ENCODE data around the gene CDK5RAP3. TPM values are rescaled to one million over a fixed set of nuclear protein-coding genes. Genes with fewer than 3 reads are reported as not detected.
"Not testable (repeated sequence)": the region's sequence is repeated elsewhere in the genome, so short reads cannot be mapped to it uniquely, and the experiment has no call there.

Gene CDK5RAP3
- total RNA-seq, 1 donor from 2014 or later, result 47.8 TPM

DNA sequence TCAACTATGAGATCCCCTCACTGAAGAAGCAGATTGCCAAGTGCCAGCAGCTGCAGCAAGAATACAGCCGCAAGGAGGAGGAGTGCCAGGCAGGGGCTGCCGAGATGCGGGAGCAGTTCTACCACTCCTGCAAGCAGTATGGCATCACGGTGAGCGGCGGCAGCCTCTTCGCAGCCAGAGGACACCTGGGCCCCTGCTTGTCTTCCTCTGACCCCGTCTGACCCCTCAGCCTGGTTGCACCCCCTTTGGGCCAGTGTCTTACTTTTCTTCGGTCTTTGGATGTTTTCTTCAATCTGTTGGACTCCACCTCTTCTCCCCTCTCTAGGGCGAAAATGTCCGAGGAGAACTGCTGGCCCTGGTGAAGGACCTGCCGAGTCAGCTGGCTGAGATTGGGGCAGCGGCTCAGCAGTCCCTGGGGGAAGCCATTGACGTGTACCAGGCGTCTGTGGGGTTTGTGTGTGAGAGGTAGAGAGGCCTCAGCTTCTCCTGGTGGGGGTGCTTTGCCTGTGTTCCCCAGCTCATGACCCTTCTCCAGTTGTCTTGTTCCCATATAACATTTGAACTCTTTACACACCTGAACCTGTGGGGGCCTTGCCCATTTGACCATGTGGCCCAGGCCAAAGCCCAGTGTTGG lies 4.4 kb downstream of the CDK5RAP3 start:
- DNase-seq (ENCODE audit: low read depth in 2 of 2), result no peak

DNA sequence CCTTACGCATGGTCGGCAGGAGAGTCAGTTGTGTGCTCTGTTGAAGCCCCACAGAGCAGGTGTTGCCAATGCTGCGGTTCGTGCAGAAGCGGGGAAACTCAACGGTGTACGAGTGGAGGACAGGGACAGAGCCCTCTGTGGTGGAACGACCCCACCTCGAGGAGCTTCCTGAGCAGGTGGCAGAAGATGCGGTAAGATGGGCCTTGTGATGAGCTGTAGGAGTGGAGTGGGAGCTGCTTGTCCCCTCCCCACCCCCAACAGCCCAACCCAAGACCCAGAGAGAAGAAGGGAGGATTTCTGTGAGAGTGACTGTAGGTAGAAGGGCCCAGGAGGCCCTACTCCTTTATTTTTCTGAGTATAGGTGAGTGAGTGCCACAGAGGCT lies 4.9 kb downstream of the CDK5RAP3 start:
- DNase-seq (ENCODE audit: low read depth in 2 of 2), result no peak

DNA sequence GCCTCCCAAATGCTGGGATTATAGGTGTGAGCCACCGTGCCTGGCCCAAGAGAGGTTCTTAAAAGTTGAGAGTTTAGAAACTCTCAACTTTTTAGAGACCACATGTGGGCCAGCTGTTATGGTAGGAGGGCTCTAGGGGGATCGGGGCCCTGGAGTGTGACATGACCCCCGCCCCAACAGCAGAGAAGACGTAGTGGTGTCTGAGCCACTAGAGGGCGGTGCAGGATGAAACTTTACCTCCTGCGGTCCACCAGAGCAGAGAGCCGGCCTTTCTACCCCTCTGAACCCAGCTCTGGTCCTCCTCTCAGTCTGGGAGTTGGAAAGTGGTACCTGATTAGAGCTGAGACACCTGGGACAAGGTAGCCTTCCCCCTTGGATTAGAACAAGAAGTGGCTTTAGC lies 7.4 kb downstream of the CDK5RAP3 start:
- DNase-seq (ENCODE audit: low read depth in 2 of 2), result peak; percentile 43 to 68

DNA sequence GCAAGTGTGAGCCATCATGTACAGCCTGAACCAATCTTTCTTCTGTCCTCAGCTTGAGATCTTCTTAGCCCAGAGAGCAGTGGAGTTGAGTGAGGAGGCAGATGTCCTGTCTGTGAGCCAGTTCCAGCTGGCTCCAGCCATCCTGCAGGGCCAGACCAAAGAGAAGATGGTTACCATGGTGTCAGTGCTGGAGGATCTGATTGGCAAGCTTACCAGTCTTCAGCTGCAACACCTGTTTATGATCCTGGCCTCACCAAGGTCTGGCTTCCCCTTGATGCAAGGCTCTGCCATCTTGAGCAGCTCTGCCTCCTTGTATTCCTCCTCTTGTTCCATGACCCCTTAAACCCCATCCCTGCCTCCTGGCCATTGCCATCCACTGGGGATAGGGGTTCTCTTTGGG lies 9.6 kb downstream of the CDK5RAP3 start:
- DNase-seq (ENCODE audit: low read depth in 2 of 2), result no peak

DNA sequence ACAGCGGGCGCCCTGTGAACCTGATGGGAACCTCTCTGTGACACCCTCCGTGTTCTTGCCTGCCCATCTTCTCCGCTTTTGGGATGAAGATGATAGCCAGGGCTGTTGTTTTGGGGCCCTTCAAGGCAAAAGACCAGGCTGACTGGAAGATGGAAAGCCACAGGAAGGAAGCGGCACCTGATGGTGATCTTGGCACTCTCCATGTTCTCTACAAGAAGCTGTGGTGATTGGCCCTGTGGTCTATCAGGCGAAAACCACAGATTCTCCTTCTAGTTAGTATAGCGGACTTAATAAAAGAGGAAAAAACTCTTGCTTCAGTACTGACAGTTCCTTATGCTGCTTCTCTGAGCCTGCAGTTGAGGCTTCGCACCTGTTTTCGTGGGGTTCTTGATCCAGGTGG lies 10.5 kb downstream of the CDK5RAP3 start:
- DNase-seq (ENCODE audit: low read depth in 2 of 2), result no peak

DNA sequence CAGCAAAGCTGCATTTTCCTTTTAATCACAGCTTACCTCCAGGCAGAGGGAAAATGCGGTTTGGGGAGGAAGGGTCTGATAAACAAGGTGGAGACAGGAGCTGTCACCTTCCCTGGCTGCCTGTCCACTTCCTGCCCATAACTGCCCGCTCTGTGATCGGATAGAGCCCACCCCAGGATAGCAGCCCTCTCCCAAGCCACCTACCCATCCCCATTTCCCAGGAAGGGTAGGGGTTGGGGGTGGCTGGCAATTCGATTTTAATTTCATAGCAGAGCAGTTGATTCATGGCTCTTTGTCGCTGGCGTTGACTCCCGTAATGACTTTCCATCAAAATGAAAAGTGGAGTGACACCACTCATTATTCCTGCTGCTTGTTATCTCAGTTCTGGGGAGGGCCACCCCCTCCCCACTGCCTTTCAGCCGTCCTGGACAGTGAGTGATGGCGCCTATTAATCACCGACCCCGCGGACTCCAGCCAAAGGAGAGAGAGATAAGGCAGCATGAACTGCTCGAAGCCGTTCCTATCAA lies 11.2 kb downstream of the CDK5RAP3 start:
- no peak for DNase-seq (ENCODE audit: low read depth in 2 of 2)

DNA sequence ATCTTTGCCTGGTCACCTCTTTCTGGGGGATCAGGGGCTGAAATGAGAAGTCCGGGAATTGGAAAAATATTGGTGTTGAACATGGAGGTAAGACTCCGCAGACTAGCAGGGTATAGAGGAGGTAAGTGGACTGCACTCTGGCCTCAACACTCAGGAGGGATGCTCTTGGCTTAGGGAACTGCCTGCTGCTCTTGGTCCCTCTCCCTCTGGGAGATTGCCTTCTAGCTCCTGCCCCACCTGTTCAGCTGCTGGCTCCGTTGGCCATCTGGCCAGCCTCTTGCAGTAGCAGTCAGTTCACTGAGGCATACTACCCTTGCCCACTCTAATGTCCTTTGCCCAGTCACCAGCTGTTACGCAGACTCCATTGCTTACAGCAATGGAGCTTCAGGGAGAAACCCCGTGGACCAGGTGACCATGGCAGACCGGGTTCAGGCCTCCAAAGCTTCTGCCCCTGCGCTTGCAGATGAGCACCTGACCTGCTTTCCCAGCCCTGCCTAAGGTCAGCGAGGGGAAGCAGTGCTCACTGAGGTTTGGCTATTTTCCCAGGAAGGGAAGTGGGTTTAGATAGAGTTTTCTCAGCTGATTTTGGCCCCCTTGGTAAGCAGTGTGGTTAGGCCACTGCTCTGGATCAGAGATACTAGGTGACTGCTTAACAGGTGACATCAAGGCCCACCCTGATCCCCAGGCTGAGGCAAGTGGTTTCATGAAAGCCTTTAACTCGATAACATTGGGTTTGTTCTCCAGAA lies 11.9 kb downstream of the CDK5RAP3 start:
- peak in 1 of 2 donors; percentile 14 for DNase-seq (ENCODE audit: low read depth in 2 of 2)

DNA sequence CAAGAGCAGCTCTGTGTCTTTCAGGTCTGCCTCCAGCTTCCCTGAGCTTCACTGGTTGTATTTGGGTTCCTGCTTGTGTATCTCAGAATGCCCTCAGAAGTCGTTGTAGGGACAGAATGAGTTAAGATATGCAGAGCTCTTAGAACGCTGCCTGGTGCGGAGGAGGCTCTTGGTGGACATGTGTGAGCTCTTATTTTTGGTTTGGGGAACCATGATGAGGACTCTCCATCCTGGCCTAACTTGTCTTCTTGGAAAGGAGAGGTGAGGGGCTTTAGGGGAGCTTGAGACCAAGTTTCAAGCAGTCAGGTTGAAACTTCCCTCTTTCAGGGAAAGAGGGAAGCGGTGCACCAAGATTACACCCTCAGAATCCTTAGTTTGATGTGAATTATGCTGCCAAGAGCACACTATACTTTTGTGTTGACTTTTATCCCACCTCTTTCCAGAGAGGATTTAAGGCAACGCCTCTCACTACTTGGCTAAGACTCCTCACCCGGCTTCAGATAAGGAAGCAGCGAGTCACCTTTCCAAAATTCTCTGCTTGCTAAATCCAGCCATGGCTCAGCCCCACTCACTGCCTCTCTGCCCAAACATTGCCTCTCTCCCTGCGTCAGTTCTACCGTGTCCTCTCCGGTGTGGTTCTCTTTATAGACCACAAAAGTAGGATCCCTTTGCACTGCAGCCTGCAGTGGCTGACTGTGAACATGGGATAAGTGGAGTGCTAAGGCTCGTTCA lies 12.7 kb downstream of the CDK5RAP3 start:
- DNase-seq (ENCODE audit: low read depth in 2 of 2), result no peak

DNA sequence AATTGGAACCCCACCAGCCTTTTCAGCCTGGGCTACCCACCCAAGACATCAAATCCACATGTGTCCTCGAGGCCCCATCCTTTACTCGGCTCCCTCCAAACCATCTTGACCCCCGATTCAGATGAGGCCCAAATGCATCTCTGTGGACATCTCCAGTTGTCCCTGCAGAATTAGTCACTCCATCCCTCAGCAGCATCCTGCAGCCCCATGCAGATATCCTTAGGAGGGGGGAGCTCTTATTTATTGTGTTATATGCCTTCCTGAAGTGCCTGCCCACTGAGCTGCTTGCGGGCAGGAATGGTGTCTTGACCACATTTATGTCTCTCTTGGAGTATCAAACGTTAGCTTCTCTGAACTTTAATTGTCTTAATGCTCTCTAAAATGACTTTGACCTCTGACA lies 15.6 kb downstream of the CDK5RAP3 start:
- no peak for DNase-seq (ENCODE audit: low read depth in 2 of 2)

DNA sequence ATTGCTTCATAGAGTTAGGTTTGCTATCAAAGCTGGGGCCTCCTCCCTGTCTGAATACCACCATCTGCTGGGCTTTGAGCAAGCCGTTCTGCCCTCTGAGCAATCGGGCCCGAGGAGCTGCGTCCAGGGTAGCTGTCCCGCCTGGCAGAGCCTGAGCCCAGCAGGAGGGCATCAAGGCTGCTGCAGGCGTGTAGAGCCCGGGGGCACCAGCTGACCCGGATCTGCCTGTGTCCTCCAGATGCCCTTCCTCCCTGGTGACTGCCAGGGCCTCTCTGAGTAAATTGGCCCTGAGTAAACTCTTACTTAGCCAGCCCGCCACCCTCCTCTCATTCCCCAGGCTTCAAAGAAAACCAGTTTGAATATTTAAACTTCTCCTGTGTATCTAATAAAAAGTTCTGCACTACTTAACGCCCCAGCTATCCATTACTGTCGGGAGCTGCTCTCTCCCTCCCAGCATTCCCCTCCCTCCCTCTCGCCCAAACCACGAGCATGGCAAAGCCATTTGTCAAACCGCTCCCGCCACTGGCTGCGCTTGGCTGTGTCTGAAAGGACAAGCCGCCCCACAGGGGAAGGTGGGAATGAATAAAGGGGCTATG lies 16.4 kb downstream of the CDK5RAP3 start:
- DNase-seq (ENCODE audit: low read depth in 2 of 2), result peak in 1 of 2 donors; percentile 25

DNA sequence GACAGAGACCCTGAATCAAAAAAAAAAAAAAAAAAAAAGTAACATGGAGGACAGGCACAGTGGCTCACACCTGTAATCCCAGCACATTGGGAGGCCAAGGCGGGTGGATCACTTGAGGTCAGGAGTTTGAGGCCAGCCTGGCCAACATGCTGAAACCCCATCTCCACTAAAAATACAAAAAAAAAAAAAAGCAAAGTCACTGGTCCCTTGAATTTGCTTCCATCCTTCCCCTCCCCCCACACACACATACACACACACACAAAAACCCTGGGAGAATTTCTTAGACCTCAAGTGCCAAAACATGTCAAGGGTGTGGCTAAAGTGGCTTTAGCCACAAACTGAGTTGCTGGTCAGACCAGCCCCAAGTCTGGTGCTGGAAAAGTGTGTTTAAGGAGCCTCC lies 17.5 kb downstream of the CDK5RAP3 start:
- not testable (repeated sequence) for DNase-seq (ENCODE audit: low read depth in 2 of 2)

DNA sequence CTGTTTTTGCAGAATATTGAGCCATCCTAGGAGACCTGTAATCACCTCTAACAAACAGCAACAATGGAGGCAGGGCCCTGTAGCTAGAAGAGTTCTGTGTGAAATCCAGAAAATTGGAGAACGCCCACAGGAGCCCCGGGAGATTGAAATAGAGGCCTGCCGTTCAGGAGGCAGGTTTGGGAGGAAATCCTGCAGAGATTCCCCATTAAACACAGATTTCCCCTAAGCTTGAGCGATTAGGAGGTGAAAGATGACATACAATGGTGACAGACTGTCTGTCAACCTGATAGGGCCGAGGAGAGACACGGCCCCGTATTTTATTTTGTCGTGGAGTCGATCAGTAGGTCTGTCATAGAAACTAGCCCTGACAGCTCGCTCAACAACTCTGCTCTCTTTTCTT lies 18.2 kb downstream of the CDK5RAP3 start:
- no peak for DNase-seq (ENCODE audit: low read depth in 2 of 2)

DNA sequence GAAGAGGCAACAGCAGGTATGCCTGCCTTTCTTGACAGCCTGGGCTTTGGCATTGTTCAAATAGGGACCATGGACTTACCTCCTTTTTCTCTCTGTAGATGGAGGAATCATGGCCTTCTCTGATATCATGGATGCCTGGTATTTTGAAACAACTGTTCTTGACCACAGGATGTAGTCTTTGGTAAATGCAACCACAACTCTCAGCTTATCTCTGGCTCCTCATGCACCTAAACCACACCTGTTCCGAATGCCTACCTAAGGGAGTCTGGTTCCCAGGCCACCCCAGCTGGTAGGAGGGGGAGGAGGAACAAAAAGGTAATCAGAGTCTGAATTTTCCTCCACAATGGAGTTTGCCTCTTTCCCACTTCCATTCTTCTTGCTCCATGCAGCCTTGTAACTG lies 18.8 kb downstream of the CDK5RAP3 start:
- DNase-seq (ENCODE audit: low read depth in 2 of 2), result no peak

DNA sequence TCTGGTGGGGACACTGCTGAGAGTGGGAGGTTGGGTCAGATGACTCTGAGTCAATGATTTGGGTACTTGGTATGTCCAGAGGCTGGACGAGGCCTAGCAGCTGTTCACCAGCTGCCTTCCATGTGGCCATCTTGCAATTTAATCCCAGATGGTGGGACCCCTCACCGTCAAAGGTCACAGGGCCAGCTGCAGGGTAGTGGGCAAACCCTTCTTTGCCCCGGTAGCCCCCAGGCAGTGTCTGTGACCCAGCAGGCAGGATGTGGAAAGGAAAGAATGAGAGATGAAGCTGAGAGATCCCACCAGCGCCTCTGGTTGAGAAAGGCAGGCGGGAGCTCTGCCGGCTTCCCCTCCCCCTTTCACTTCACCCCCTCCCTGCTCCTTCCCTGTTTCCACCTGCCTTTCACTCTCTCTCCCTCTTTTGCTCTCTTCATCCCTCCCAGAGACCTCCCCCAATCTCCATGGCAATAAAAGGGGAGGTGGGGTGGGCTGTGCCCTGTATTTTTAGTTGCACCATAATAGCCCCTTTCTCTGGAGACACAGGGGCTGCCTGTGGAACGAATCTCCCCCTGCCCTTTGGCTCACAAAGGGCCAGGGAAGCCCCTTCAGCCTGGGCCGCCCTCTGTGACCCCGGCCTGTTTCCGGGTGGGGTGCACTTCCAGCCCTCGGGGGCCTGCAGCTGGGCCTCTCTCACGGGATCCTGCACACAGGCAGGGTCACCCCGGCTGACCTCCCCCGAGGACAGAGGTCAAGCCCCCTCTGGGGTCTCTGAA lies 20.2 kb downstream of the CDK5RAP3 start:
- no peak for DNase-seq (ENCODE audit: low read depth in 2 of 2)

DNA sequence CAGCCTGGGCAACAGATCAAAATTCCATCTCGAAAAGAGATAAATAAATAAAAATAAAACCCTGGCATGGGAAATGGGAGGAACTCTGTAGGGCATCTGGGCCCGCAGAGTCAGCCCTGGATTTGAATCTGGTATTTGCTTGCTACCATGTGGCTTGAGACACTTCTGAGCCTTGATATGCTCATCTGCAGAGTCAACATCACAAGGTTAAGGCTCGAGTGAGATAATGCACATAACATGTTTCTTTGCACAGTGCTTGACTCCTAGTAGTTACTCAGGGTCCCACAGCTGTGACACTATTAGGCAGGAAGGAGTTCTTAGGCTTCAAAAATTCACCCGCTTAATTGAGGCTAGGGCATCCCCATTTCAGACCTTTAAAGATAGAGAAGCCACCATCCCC lies 21.3 kb downstream of the CDK5RAP3 start:
- no peak for DNase-seq (ENCODE audit: low read depth in 2 of 2)

DNA sequence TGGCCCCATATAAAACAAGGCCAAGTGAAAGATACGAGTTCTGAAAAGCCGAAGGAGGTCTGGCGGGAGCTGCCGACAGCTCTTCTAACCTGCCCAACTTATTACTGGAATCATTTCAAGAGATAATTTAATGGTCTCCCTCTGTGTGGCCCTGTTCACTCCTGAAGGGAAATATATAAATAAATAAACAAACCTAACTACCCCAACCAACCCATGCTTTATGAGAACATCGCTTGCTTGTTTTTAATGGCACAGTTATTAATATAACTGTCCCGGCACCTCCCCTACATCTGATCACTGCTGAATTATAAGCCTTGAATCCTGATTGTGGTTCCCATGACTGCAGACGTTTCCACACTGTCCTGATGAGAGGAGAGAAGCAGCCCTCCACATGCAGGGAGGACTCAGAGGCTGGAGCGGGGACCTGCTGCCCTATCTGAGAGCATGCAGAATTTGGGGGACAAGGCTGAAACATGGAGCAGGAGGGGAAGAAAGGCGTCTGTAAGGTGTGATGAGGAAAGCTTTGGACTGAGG lies 22.2 kb downstream of the CDK5RAP3 start:
- DNase-seq (ENCODE audit: low read depth in 2 of 2), result no peak

DNA sequence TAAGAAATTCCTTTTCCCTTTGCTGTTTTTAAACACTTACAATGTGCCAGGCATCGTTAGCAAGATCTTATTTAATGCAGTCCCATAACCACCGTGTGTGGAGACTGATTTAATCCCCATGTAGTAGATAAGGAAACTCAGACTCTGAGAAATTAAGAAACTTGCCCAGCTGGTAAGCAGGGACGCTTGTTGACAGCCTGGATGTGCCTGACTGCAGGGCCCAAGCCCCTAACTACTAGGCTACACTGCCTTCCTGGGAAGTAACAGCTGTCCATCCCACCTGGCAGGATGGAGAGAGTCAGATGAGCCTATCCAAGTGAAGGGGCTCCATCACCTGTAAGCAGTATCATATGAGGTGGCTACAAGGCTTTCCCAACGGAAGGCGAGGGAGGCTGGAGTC lies 23.1 kb downstream of the CDK5RAP3 start:
- no peak for DNase-seq (ENCODE audit: low read depth in 2 of 2)

DNA sequence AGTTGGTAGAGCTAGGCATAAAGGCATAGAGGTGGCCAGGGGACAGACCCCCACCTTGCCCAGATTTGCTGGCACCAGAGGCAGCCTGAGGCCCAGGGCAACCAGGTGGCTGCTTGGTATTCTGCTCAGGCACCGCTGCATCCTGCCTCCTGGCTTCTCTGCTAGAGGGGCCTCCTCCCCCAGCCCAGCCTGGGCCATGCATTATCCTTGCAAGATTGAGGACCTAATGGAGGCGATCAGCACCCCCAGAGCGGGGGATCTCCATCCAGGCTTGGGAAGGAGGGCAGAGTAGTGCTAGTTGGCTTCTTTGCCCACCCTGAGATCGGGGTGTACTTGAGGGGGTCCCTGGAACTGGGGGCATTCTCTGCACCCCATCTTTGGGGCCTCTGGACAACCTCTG lies 23.8 kb downstream of the CDK5RAP3 start:
- DNase-seq (ENCODE audit: low read depth in 2 of 2), result no peak

DNA sequence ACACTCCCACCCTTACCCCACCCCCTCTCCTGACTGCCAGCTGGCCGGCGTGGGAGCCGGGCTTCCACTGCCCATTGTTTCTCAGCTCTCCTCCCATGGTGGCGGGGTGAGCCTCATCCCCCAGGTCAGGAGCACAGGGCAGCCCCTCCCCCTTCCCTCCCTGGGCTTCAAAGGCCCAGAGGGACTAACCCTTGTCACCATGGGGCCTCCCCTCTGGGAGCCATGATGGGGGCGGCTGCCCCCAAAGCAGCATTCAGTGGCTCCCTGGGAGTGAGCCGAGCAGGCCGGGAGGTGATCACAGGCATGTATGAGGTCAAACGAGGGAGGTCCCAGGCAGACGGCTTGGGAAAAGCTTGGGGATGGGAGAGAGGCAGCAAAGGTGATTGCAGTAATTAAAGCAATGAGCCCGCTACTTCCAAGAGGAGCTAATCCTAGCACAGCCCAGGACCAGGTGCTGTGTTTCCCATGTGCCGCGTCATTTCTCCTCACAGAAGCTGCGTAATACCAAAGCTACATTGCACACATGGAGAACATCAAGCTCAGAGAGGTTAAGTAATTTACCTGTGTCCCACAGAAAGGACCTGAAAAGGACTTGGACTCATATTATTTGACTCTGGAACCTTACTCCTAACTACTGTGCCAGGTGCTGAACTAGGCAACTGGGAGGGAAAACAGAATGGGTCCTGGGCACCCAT lies 24.5 kb downstream of the CDK5RAP3 start:
- DNase-seq (ENCODE audit: low read depth in 2 of 2), result no peak

DNA sequence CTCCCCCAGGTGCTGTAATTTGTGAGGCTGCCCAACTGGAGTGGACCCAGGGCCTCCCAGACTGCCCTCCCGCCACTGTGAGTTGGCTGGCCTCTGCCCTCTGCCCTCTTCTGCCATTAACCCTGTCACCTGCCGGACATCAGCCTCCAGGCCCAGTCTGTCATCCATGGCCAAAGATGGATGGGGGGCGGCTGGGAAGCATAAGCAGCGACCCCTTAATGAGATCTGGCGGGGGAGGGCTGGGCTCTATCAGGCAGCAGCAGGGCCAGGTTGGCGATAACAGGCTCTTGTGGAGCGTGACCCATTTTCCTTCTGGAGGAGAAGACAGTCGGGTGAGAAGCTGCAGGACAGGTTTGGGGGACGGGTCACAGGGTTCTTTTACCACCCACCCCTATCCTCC lies 25.3 kb downstream of the CDK5RAP3 start:
- DNase-seq (ENCODE audit: low read depth in 2 of 2), result no peak
